DOHH2 (cell line): ENCODE data around the gene GPAM.

Experiments
- H3F3A ChIP-seq: fragments of 200-600 bp; sonication (generic), shearing (Covaris generic); 2 replicates; pipeline ENCODE4 v1.6.0; 2016; ENCODE audit warnings: antibody characterized with exemption, mild to moderate bottlenecking; ENCODE audit not compliant: control insufficient read depth, insufficient read depth
- H3K27ac ChIP-seq: fragments of 200-600 bp; sonication (generic); 2 replicates; pipeline ENCODE4 v1.5.1; 2014; ENCODE audit warnings: low read depth, mild to moderate bottlenecking, low read length, moderate library complexity
- H3K27me3 ChIP-seq: fragments of 200-600 bp; sonication (generic); 2 replicates; pipeline ENCODE4 v1.6.1; 2014; ENCODE audit warnings: mild to moderate bottlenecking, low read length, mixed read lengths; ENCODE audit not compliant: control insufficient read depth
- H3K36me3 ChIP-seq: fragments of 200-600 bp; sonication (generic); 2 replicates; pipeline ENCODE4 v1.6.1; 2014; ENCODE audit warnings: mild to moderate bottlenecking, low read length, moderate library complexity, mixed read lengths; ENCODE audit not compliant: control insufficient read depth
- H3K4me1 ChIP-seq: fragments of 200-600 bp; sonication (generic); 2 replicates; pipeline ENCODE4 v1.6.1; 2014; ENCODE audit warnings: mild to moderate bottlenecking, low read length, mixed read lengths; ENCODE audit not compliant: control insufficient read depth
- H3K4me2 ChIP-seq: fragments of 200-600 bp; sonication (generic); 2 replicates; pipeline ENCODE4 v1.6.0; 2014; ENCODE audit warnings: mild to moderate bottlenecking, low read length, moderate library complexity
- H3K4me3 ChIP-seq: fragments of 200-600 bp; sonication (generic); 2 replicates; pipeline ENCODE4 v1.5.1; 2014; ENCODE audit warnings: mild to moderate bottlenecking, low read length, mixed read lengths
- H3K79me2 ChIP-seq: fragments of 200-600 bp; sonication (generic); 2 replicates; pipeline ENCODE4 v1.6.1; 2014; ENCODE audit warnings: mild to moderate bottlenecking, low read length, mixed read lengths; ENCODE audit not compliant: control insufficient read depth
- H3K9me2 ChIP-seq: fragments of 200-600 bp; sonication (generic); replicated peaks from 2 replicates; pipeline ENCODE4 v1.6.1; 2014; ENCODE audit warnings: mild to moderate bottlenecking, low read length, mixed read lengths; ENCODE audit not compliant: control insufficient read depth
- H3K9me3 ChIP-seq: fragments of 200-600 bp; sonication (generic); 2 replicates; pipeline ENCODE4 v1.6.1; 2014; ENCODE audit warnings: antibody characterized with exemption, low read length, mixed read lengths; ENCODE audit not compliant: control insufficient read depth, insufficient read depth
- H4K20me1 ChIP-seq: fragments of 200-600 bp; sonication (generic); 2 replicates; pipeline ENCODE4 v1.6.0; 2014; ENCODE audit warnings: low read depth, mild to moderate bottlenecking, antibody characterized with exemption, low read length, moderate library complexity; ENCODE audit not compliant: control insufficient read depth, insufficient read depth
- CTCF ChIP-seq: fragments of 200-600 bp; sonication (generic); IDR thresholded peaks from one replicate; pipeline ENCODE4 v1.5.1; 2014; ENCODE audit warnings: antibody characterized with exemption, mild to moderate bottlenecking, low read depth, low read length; ENCODE audit not compliant: poor library complexity, severe bottlenecking
- EZH2phosphoT487 ChIP-seq: fragments of 200-600 bp; sonication (generic); IDR thresholded peaks from 2 replicates; pipeline ENCODE4 v1.6.1; 2017; ENCODE audit warnings: borderline replicate concordance, mild to moderate bottlenecking, antibody characterized with exemption, low read length, moderate library complexity, mixed read lengths

GPAM gene

DNA sequence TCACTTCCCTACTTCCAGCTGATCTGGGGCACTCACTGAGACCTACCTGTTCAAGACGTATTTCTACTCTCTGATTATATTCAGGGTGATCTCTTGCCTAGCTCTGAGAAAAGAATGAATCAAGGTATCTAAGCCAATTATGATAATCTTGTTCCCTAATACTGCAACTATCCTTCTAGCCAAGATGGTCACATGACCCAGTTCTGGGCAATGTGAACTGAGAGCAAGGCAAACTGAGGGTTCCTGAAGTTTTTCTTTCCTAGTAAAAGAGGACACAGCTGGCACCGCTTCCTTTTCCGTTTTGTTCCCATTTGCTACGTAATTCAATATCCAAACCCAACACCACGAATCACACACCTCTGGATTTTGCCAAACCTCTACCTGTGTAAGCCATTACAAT, 5.9 kb upstream of the GPAM start:
- H3K36me3 ChIP-seq = no peaks in the 10 kb centered on the region
- H3K79me2 ChIP-seq = no peaks in the 10 kb centered on the region
- H4K20me1 ChIP-seq = no peaks in the 10 kb centered on the region
- H3K4me1 ChIP-seq = peaks cover 2% of the 10 kb centered on the region
- H3K27ac ChIP-seq = no peak overlapping the region
- H3K4me2 ChIP-seq = no peak overlapping the region
- TF ChIP-seq EZH2phosphoT487 (no peak), CTCF (no peak)
- H3K9me3 ChIP-seq = peaks cover 5% of the 10 kb centered on the region; the same call in 1 of the 2 replicates
- H3K9me2 ChIP-seq = no peaks in the 10 kb centered on the region
- no peaks in the 10 kb centered on the region for H3K27me3 ChIP-seq
- H3F3A ChIP-seq = no peaks in the 10 kb centered on the region
- no peak overlapping the region for H3K4me3 ChIP-seq

- Histone ChIP-seq H3K9me2 (no peaks in the 10 kb centered on the region), H3F3A (no peaks in the 10 kb centered on the region), H3K36me3 (no peaks in the 10 kb centered on the region), H3K27ac (no peak overlapping the region), H3K9me3 (peaks cover 5% of the 10 kb centered on the region; the same call in 1 of the 2 replicates), H3K4me3 (no peak overlapping the region), H3K27me3 (no peaks in the 10 kb centered on the region), H3K4me2 (no peak overlapping the region), H4K20me1 (no peaks in the 10 kb centered on the region), H3K4me1 (peaks cover 13% of the 10 kb centered on the region), H3K79me2 (peaks cover 5% of the 10 kb centered on the region; the same call in 1 of the 2 replicates)
- TF ChIP-seq EZH2phosphoT487 (no peak), CTCF (no peak)
These were observed 4.0 kb upstream of the GPAM start for GRCh38 chr10:112187527-112187926.

- Histone ChIP-seq H3K9me3 (peaks cover 5% of the 10 kb centered on the region; the same call in 1 of the 2 replicates), H3F3A (no peaks in the 10 kb centered on the region), H3K4me3 (no peak overlapping the region), H3K79me2 (peaks cover 5% of the 10 kb centered on the region; the same call in 1 of the 2 replicates), H3K27me3 (no peaks in the 10 kb centered on the region), H4K20me1 (no peaks in the 10 kb centered on the region), H3K36me3 (no peaks in the 10 kb centered on the region), H3K9me2 (no peaks in the 10 kb centered on the region), H3K4me1 (peaks cover 15% of the 10 kb centered on the region), H3K27ac (no peak overlapping the region), H3K4me2 (no peak overlapping the region)
- TF ChIP-seq CTCF = no peak
- no peak for TF ChIP-seq EZH2phosphoT487
These were observed 2.4 kb upstream of the GPAM start for GRCh38 chr10:112185959-112186358.

DNA sequence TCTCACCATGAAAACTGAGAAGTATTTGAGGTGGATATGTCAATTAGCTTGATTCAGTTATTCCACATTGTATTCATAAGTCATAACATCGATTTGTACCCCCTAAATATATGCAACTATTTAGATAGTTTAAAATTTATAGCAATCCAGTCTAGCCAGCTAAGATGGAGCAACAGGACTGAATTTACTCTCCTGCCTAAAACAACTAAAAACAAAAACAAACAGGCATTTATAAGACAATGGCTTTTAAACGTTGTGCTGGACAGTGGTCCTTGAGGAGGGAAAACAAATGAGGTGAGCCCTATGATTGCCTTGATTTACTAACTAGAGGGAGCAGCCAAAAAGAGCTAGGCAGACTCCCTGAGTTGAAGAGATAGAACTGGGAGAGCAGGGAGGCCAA, 814 bp upstream of the GPAM start:
- peaks cover 5% of the 10 kb centered on the region; the same call in 1 of the 2 replicates for H3K79me2 ChIP-seq
- peaks cover 5% of the 10 kb centered on the region; the same call in 1 of the 2 replicates for H3K9me3 ChIP-seq
- TF ChIP-seq EZH2phosphoT487 = no peak
- no peak for TF ChIP-seq CTCF
- peak overlapping the region; percentile 84 for H3K4me3 ChIP-seq
- peak overlapping the region; percentile 84 for H3K4me2 ChIP-seq
- H3K27me3 ChIP-seq = no peaks in the 10 kb centered on the region
- peaks cover 15% of the 10 kb centered on the region for H3K4me1 ChIP-seq
- no peaks in the 10 kb centered on the region for H3F3A ChIP-seq
- H4K20me1 ChIP-seq = no peaks in the 10 kb centered on the region
- no peaks in the 10 kb centered on the region for H3K9me2 ChIP-seq
- no peak overlapping the region for H3K27ac ChIP-seq
- peaks cover 5% of the 10 kb centered on the region; the same call in 1 of the 2 replicates for H3K36me3 ChIP-seq
